Hepatocyte (in vitro differentiated cells): Measurements from ENCODE around the gene SUMO4.

Experiments used
- EZH2phosphoT487 ChIP-seq: fragments of 200-600 bp; sonication (generic); IDR thresholded peaks from one replicate; pipeline ENCODE4 v1.6.1; 2018; ENCODE audit warnings: antibody characterized with exemption, mild to moderate bottlenecking, low read depth, moderate library complexity; ENCODE audit not compliant: unreplicated experiment, severe bottlenecking
- TF ChIP-seq, protein P1 (sequence below): fragments of 200-600 bp; sonication (generic); IDR thresholded peaks from 2 replicates; pipeline ENCODE4 v1.5.1; 2016; ENCODE audit warnings: antibody characterized with exemption, mild to moderate bottlenecking; ENCODE audit not compliant: poor library complexity

GRCh38 chr6:149422581-149422980 is 22.5 kb downstream of the SUMO4 start:
- TF ChIP-seq, protein P1, sequence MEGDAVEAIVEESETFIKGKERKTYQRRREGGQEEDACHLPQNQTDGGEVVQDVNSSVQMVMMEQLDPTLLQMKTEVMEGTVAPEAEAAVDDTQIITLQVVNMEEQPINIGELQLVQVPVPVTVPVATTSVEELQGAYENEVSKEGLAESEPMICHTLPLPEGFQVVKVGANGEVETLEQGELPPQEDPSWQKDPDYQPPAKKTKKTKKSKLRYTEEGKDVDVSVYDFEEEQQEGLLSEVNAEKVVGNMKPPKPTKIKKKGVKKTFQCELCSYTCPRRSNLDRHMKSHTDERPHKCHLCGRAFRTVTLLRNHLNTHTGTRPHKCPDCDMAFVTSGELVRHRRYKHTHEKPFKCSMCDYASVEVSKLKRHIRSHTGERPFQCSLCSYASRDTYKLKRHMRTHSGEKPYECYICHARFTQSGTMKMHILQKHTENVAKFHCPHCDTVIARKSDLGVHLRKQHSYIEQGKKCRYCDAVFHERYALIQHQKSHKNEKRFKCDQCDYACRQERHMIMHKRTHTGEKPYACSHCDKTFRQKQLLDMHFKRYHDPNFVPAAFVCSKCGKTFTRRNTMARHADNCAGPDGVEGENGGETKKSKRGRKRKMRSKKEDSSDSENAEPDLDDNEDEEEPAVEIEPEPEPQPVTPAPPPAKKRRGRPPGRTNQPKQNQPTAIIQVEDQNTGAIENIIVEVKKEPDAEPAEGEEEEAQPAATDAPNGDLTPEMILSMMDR, result no peak
- no peak for TF ChIP-seq EZH2phosphoT487
